GM08714 (cell line): ENCODE measurements around the gene GRIN3A.

ENCODE experiments used
- H3K4me3 ChIP-seq: fragments of 200-500 bp; sonication (Bioruptor generic); 2 replicates; pipeline ENCODE4 v1.5.1; 2014; ENCODE audit warnings: mild to moderate bottlenecking, low read length, inconsistent platforms
- ZNF274 ChIP-seq: IDR thresholded peaks from 2 replicates; pipeline ENCODE4 v1.6.1; 2012; ENCODE audit warnings: mild to moderate bottlenecking, low read depth, low read length

GRIN3A gene

DNA sequence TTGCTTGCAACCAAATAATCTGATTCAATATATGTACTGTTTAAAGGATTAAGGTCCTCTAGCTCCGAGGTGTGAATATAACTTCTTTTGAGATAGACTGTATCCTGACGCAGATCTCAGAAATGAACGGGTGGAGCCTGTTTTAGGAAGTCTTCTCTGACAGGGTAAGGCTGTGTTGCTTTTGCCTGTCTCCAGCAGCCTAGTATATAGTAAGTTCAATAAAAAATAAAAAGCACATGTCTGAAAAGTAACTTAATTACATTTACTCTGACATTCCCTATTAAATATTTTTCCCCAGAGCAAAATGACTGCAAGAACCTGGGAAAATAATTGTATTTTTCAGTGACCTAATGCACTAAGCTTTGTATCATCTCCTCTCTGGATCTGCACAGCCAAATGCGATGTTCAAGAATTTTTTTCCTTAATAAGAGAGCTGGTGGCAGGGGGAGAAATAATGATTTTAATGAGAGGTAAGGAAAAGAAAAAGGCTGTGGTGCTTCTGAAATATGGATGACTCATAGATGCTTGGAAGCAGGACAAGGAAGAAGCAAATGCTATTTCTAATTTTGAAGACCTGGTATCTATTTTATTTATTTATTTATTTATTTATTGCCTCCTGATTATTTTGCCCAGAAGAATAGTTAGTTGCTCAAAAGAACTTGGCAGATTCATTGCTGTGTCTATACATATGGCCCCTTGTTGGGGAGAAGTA, 151.0 kb downstream of the GRIN3A start:
- TF ChIP-seq ZNF274, result no peak
- H3K4me3 ChIP-seq, result no peak overlapping the region

- no peak overlapping the region for H3K4me3 ChIP-seq
- TF ChIP-seq ZNF274, result no peak
These were observed 151.8 kb downstream of the GRIN3A start for GRCh38 chr9:101586651-101587050.

DNA sequence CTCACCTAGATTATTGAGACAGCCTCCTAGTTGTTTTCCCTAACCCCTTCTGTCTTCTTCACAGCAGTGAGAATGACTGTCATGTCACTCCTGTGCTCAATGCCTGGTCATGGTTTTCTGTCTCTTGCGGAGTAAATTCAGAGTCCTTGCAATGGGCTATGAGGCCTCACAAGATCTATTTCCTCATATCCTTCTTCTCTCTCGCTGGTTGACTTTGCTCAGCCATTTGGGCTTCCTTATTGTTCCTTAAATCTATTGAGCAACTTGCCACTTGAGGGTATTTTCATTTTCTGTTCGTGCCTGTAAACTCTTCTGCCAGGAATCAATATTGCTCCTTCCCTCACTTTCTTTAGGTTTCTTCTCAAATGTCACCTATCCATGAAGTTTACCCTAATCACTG, 152.7 kb downstream of the GRIN3A start:
- no peak for TF ChIP-seq ZNF274

GRCh38 chr9:101582553-101582952, 155.9 kb downstream of the GRIN3A start:
- H3K4me3 ChIP-seq, result no peak overlapping the region
- no peak for TF ChIP-seq ZNF274

More for the DNA sequence above, 152.7 kb downstream of the GRIN3A start:
- H3K4me3 ChIP-seq, result no peak overlapping the region

GRCh38 chr9:101579711-101580545, 158.5 kb downstream of the GRIN3A start:
- no peak overlapping the region for H3K4me3 ChIP-seq
- TF ChIP-seq ZNF274, result no peak

GRCh38 chr9:101578378-101578777, 160.1 kb downstream of the GRIN3A start:
- TF ChIP-seq ZNF274, result no peak
- no peak overlapping the region for H3K4me3 ChIP-seq

GRCh38 chr9:101574731-101575333, 163.6 kb downstream of the GRIN3A start:
- no peak overlapping the region for H3K4me3 ChIP-seq
- TF ChIP-seq ZNF274, result no peak

DNA sequence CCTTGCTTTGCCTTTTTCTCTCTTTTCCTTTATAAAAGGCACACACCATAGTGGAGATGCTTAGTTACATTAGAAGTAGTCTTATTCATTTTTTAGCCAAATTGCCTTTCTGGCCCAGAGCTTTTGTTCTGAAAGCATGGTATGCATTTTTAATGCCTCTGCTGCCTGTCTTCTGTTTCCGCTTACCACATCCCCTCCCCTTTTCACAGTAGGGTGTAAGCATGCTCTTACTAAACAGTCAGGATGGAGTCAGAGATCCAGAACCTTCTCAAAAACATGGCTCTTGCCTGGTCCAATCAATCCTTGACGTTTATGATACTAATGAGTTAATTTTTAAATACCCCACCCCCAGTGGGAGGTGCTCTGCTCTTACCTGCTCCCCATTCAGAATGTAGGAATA, 166.1 kb downstream of the GRIN3A start:
- H3K4me3 ChIP-seq, result no peak overlapping the region
- no peak for TF ChIP-seq ZNF274

DNA sequence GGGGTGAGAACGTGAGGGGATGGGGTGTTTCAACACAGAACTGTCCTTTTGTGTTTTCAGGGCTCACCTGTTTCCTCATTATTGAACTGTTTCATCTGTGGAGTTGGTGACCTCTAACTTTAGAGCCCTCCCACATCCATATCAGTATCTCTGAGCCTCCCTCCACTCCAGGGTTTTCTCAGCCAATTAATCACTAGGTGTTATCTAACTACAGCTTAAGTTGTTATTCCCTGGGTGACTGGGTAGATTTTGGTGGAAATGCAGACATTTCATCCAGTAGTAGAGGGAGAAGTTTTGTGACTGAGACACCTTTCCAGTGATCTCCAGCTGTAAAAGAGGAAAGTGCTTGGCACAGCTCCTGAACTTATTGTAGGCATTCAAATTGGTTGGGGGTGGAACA, 167.3 kb downstream of the GRIN3A start:
- no peak for TF ChIP-seq ZNF274
- no peak overlapping the region for H3K4me3 ChIP-seq

DNA sequence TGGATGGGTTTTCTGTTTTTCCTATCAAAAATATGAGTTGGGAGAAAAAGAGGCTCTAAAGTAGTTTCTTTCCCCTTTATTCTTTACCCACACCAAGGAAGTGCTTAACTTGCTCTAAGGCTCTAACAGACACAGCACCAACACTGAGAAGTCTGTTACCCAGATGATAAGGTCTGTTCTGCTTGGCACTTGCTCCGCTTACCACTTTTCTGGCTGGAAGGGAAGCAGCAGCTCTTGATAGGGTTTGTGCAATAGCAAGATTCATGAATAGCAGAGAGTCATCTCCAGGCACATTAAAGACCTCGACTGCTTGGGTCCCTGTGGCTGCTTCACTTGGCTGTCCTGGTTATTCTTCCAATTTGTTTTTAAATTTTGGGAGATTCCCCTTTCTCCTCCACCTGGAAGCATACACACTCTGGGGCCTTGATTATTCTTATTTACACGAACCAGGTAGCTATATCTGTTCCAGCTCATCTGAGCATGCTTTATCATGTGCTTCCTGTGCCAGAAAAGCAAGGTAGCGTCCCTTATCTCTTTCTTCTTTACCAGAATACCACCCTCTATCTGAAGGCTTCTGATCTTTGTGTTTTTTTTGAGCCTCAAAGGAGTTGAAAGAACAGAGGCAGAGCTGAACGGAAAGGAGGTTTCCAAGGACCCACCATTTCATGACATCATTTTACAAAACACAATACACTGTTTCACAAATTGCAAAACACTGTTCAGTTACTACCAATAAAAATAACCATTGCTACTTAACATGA, 168.5 kb downstream of the GRIN3A start:
- no peak overlapping the region for H3K4me3 ChIP-seq
- TF ChIP-seq ZNF274, result no peak

DNA sequence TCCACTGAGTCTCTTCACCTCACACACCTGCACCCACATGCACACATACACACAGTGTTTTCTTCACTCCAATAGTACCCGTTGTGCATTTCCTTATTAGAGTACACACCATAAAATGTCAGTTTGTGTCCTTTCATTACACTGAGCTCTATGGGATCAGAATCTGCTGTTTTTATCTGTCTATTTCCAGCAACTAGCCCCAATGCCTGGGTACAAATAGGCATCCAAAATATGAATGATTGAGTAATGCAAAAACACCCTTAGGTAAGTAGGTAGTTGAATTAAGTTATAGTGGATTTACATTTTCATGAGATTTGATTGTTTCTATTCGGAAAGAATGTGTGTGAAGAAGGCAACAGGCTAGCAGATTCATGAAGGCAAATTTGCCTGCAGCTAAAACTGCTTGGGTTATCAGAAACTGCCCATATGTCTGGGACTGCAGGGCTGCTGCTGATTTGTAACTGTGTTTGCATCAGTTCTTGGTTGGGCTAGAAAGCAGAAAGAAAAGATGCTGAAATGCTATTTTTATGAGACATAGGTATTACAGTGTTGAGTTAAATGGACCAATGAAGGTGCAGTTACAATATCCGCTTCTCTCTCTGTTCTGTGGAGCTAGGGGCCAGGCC, 170.6 kb downstream of the GRIN3A start:
- H3K4me3 ChIP-seq, result no peak overlapping the region
- no peak for TF ChIP-seq ZNF274

DNA sequence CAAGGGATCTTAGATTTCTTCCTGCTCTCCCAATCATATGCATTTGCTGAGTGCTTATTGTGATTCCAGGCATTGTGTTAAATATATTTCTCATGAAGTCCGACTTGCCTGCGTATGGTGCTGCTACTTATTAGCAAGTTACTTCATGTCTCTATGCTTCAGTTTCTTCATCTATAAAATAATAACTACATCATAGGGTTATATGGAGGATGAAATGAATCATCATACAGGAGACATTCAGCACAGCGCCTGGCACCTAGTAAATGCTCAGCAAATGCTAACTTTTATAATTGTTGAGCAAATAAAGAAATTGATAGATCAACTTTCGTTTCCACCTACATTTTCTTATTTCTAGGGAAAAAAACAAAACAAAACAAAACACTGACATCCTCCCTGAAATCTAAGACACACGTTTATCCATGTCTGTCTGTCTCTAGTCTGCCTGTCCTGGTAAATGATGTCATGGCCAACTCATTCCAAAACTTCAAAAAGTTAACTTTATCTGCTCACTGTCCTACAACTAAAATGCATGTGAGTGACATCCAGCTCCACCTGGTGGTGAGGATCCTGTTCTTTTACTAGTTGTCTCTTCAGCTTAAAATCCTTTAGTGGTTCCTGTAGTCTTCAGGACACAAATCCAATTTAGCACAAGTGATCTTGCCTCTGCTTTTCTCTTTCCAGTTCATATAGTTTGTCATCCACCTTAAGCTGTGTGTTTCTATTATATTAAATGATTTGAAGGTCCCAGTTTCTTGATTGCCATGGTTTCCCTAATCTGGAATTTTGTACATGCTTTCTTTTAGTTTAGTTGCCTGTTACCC, 171.3 kb downstream of the GRIN3A start:
- TF ChIP-seq ZNF274, result no peak
- H3K4me3 ChIP-seq, result no peak overlapping the region

DNA sequence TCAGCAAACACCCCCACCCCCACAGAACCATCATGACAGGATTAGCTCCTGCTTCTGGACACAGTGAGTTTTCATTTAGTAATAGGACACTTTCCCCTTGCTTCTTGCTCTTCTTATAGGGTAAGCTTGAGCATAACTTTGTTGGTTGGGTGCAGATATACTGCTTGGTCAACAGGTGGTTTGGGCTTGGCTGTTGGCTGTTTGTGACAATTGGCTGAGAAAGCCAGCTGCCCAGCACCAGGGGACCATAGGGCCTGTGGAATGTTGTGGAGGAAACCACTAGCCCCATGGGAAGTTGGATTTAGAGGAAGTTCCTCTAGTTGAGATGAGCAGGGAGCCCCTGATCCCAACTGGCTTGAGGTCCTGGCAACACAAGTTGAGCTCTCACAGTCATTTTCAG, 174.2 kb downstream of the GRIN3A start:
- no peak for TF ChIP-seq ZNF274
- no peak overlapping the region for H3K4me3 ChIP-seq

- H3K4me3 ChIP-seq, result no peak overlapping the region
- TF ChIP-seq ZNF274, result no peak
These were observed 175.5 kb downstream of the GRIN3A start for GRCh38 chr9:101562966-101563365.
